Measurements from ENCODE around the gene AFF1.

AFF1 gene

DNA sequence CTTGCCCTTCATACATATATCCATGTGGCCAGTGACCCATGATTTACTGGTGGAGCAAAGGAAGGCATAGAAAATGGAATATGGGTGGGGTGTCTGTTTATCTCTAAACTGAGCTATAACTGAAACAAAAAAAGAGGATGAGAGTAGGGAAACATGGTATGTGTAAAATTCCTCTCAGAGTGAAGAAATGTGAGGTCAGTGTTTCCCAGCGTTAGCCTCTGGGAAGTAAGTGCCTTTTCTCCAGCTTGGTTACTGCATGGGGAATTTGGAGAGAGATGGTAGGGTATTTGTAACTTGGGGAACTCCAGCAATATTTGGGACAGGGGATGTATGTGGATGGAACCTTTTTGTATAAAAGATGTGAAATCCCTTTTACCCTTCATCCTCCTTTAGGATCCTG lies 89.4 kb downstream of the AFF1 start:
- no peaks in the 10 kb centered on the region for H3K9me3 ChIP-seq (replicated peaks; ENCODE audit: insufficient read depth, low read length)
- H3K9ac ChIP-seq (ENCODE audit: low read length): no peak overlapping the region
- TF ChIP-seq CTCF (IDR thresholded peaks at IDR 0.05; ENCODE audit: low read length) (no peak), EZH2 (optimal IDR thresholded peaks at IDR 0.05; ENCODE audit: low read depth, low read length) (no peak), EZH2phosphoT487 (IDR thresholded peaks at IDR 0.05; ENCODE audit: low read length) (no peak)
- H2AFZ ChIP-seq (ENCODE audit: low read length): no peak overlapping the region
- no peaks in the 10 kb centered on the region for H3K36me3 ChIP-seq (replicated peaks; ENCODE audit: insufficient read depth, low read length)
- no peak for DNase-seq
- no peak overlapping the region for H3K4me3 ChIP-seq (ENCODE audit: low read length)
- H3K27ac ChIP-seq (ENCODE audit: low read length): no peak overlapping the region
- no peaks in the 10 kb centered on the region for H3K9me2 ChIP-seq (replicated peaks; ENCODE audit: insufficient read depth, low read length)
- no peaks in the 10 kb centered on the region for H3K27me3 ChIP-seq (replicated peaks; ENCODE audit: insufficient read depth, low read length)
- peaks cover 63% of the 10 kb centered on the region for H4K20me1 ChIP-seq (ENCODE audit: insufficient read depth, low read length)
- peaks cover 100% of the 10 kb centered on the region for H3K79me2 ChIP-seq (ENCODE audit: low read length)
- no peak overlapping the region for H3K4me2 ChIP-seq (ENCODE audit: low read depth, low read length)
- H3F3A ChIP-seq (ENCODE audit: insufficient read depth, low read length): no peaks in the 10 kb centered on the region
- H3K4me1 ChIP-seq (ENCODE audit: low read length): peaks cover 15% of the 10 kb centered on the region; the same call in 1 of the 2 replicates

- peaks cover 61% of the 10 kb centered on the region for H4K20me1 ChIP-seq (ENCODE audit: insufficient read depth, low read length)
- no peaks in the 10 kb centered on the region for H3K9me2 ChIP-seq (replicated peaks; ENCODE audit: insufficient read depth, low read length)
- H3K4me1 ChIP-seq (ENCODE audit: low read length): 0 out of 2 replicates have a peak, but pooled peaks cover 9% of the 10 kb centered on the region
- H2AFZ ChIP-seq (ENCODE audit: low read length): no peak overlapping the region
- no peak overlapping the region for H3K4me3 ChIP-seq (ENCODE audit: low read length)
- no peak overlapping the region for H3K4me2 ChIP-seq (ENCODE audit: low read depth, low read length)
- no peak for DNase-seq
- H3K79me2 ChIP-seq (ENCODE audit: low read length): peaks cover 100% of the 10 kb centered on the region
- H3K27me3 ChIP-seq (replicated peaks; ENCODE audit: insufficient read depth, low read length): no peaks in the 10 kb centered on the region
- no peaks in the 10 kb centered on the region for H3K36me3 ChIP-seq (replicated peaks; ENCODE audit: insufficient read depth, low read length)
- no peaks in the 10 kb centered on the region for H3K9me3 ChIP-seq (replicated peaks; ENCODE audit: insufficient read depth, low read length)
- no peak overlapping the region for H3K27ac ChIP-seq (ENCODE audit: low read length)
- no peaks in the 10 kb centered on the region for H3F3A ChIP-seq (ENCODE audit: insufficient read depth, low read length)
- TF ChIP-seq EZH2 (optimal IDR thresholded peaks at IDR 0.05; ENCODE audit: low read depth, low read length): no peak
- TF ChIP-seq EZH2phosphoT487 (IDR thresholded peaks at IDR 0.05; ENCODE audit: low read length): no peak
- no peak for TF ChIP-seq CTCF (IDR thresholded peaks at IDR 0.05; ENCODE audit: low read length)
- no peak overlapping the region for H3K9ac ChIP-seq (ENCODE audit: low read length)
Measured at GRCh38 chr4:87025023-87025613, 90.3 kb downstream of the AFF1 start.

DNA sequence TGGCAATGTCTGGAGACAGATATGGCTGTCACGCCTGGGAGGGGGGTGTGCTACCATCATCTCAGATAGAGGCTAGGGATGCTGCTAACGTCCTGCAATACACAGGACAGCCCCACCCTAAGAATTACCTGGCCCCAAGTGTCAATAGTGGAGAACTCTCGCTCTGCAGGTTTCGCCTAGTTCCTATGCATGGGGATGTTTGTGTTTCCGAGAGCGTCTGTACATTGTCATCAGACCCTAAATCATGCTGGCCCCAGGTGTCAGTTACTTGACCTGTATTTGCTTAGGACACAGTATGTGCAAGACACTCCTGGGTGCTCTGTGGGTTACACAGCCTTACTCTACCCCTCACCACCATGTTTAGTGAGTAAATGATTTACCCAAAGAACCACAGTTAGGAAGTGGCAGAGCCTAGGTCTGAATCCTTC lies 90.8 kb downstream of the AFF1 start:
- no peak overlapping the region for H2AFZ ChIP-seq (ENCODE audit: low read length)
- no peaks in the 10 kb centered on the region for H3K36me3 ChIP-seq (replicated peaks; ENCODE audit: insufficient read depth, low read length)
- no peaks in the 10 kb centered on the region for H3K9me2 ChIP-seq (replicated peaks; ENCODE audit: insufficient read depth, low read length)
- no peak overlapping the region for H3K9ac ChIP-seq (ENCODE audit: low read length)
- peaks cover 100% of the 10 kb centered on the region for H3K79me2 ChIP-seq (ENCODE audit: low read length)
- H3F3A ChIP-seq (ENCODE audit: insufficient read depth, low read length): no peaks in the 10 kb centered on the region
- no peaks in the 10 kb centered on the region for H3K9me3 ChIP-seq (replicated peaks; ENCODE audit: insufficient read depth, low read length)
- DNase-seq: no peak
- 0 out of 2 replicates have a peak, but pooled peaks cover 9% of the 10 kb centered on the region for H3K4me1 ChIP-seq (ENCODE audit: low read length)
- peaks cover 63% of the 10 kb centered on the region for H4K20me1 ChIP-seq (ENCODE audit: insufficient read depth, low read length)
- TF ChIP-seq EZH2phosphoT487 (IDR thresholded peaks at IDR 0.05; ENCODE audit: low read length) (no peak), EZH2 (optimal IDR thresholded peaks at IDR 0.05; ENCODE audit: low read depth, low read length) (no peak), CTCF (IDR thresholded peaks at IDR 0.05; ENCODE audit: low read length) (no peak)
- H3K27ac ChIP-seq (ENCODE audit: low read length): no peak overlapping the region
- no peaks in the 10 kb centered on the region for H3K27me3 ChIP-seq (replicated peaks; ENCODE audit: insufficient read depth, low read length)
- H3K4me3 ChIP-seq (ENCODE audit: low read length): no peak overlapping the region
- no peak overlapping the region for H3K4me2 ChIP-seq (ENCODE audit: low read depth, low read length)
